ENCODE measurements around the gene TCEANC2. TPM values are rescaled to one million over a fixed set of nuclear protein-coding genes. Genes with fewer than 3 reads are reported as not detected.

TCEANC2 gene
- total RNA-seq, 1 donor from 2014 or later, result 0.64 TPM

GRCh38 chr1:54153535-54154439, 100.4 kb downstream of the TCEANC2 start:
- H3K4me3 ChIP-seq, result peak overlapping the region in 1 of 2 donors; percentile 25
- H3K27ac ChIP-seq, result peak overlapping the region; percentile 0 to 5

More at GRCh38 chr1:54153535-54154439, 100.4 kb downstream of the TCEANC2 start:
- DNase-seq (ENCODE audit: low spot score in 2 of 2), result peak in 1 of 2 donors; percentile 77
- no peaks in the 10 kb centered on the region for H3K9me3 ChIP-seq
- TF ChIP-seq CTCF (IDR thresholded peaks at IDR 0.05), result no peak
- H3K36me3 ChIP-seq, result no peaks in the 10 kb centered on the region
- intact Hi-C loops (cut with DNase I), result no loop called here
- H3K4me1 ChIP-seq, result peaks cover 0 to 10% of the 10 kb centered on the region in 2 donors
- H3K27me3 ChIP-seq, result no peaks in the 10 kb centered on the region

Other genes with a start within 250 kb of the TCEANC2 start
- 9.3 TPM for gene NDC1, start 215.3 kb upstream of the TCEANC2 start, total RNA-seq
- 17.0 TPM for gene YIPF1, start 163.8 kb upstream of the TCEANC2 start, total RNA-seq
- gene DIO1, start 159.4 kb upstream of the TCEANC2 start, total RNA-seq, result not detected
- not detected for gene IFT25, start 107.9 kb upstream of the TCEANC2 start, total RNA-seq
- 28.2 TPM for gene LRRC42, start 107.3 kb upstream of the TCEANC2 start, total RNA-seq
- not detected for gene LDLRAD1, start 35.4 kb upstream of the TCEANC2 start, total RNA-seq
- 97.5 TPM for gene TMEM59, start 404 bp upstream of the TCEANC2 start, total RNA-seq
- gene CDCP2, start 99.4 kb downstream of the TCEANC2 start, total RNA-seq, result not detected
- 5.1 TPM for gene CYB5RL, start 146.4 kb downstream of the TCEANC2 start, total RNA-seq
- gene MRPL37, start 146.6 kb downstream of the TCEANC2 start, total RNA-seq, result 51.2 TPM